ENCODE measurements around the gene CSPG4. TPM values are rescaled to one million over a fixed set of nuclear protein-coding genes. Genes with fewer than 3 reads are reported as not detected.

CSPG4 gene
- polyA plus RNA-seq, 1 donor (not counting 4 experiments of a cell fraction or from before 2014, with no cell fraction given), result 0.67 TPM

- dilution Hi-C loops (cut with MboI; ENCODE audit: extremely low pct_ligation_motif_present, low sequenced_read_pairs), result no loop called here
- no peak overlapping the region for H3K27ac ChIP-seq (ENCODE audit: control insufficient read depth, insufficient read depth, low read length)
- no peaks in the 10 kb centered on the region for H3K9me3 ChIP-seq (ENCODE audit: control insufficient read depth, low read depth, low read length)
Observed at GRCh38 chr15:75675579-75676404, 36.9 kb downstream of the CSPG4 start.

GRCh38 chr15:75674366-75674765, 38.3 kb downstream of the CSPG4 start:
- Histone ChIP-seq H3K79me2 (ENCODE audit: control insufficient read depth, insufficient read depth, low read length) (no peaks in the 10 kb centered on the region), H3K4me3 (ENCODE audit: control insufficient read depth in 2 of 3, extremely low read depth in 1 of 3, insufficient read depth in 2 of 3, low read depth in 1 of 3, low read length in 3 of 3) (no peak overlapping the region), H3K9me1 (ENCODE audit: control insufficient read depth, extremely low read depth, insufficient read depth, low read length) (no peaks in the 10 kb centered on the region), H3K9ac (ENCODE audit: control insufficient read depth, extremely low read depth, insufficient read depth, low read length) (no peak overlapping the region), H3K9me3 (ENCODE audit: control insufficient read depth, low read depth, low read length) (no peaks in the 10 kb centered on the region), H4K20me1 (ENCODE audit: control insufficient read depth, extremely low read depth, insufficient read depth, low read length) (no peaks in the 10 kb centered on the region), H3K4me2 (ENCODE audit: control insufficient read depth, extremely low read depth, insufficient read depth, low read depth, low read length) (no peak overlapping the region), H3K4me1 (ENCODE audit: control insufficient read depth, extremely low read depth, insufficient read depth, low read length) (peaks cover 39% of the 10 kb centered on the region), H3K27me3 (ENCODE audit: control insufficient read depth, extremely low read depth, insufficient read depth, low read length) (no peaks in the 10 kb centered on the region), H3K27ac (ENCODE audit: control insufficient read depth, insufficient read depth, low read length) (no peak overlapping the region), H2AFZ (ENCODE audit: control insufficient read depth, low read length) (no peak overlapping the region), H3K36me3 (ENCODE audit: control insufficient read depth in 2 of 2, extremely low read depth in 1 of 2, insufficient read depth in 2 of 2, low read length in 2 of 2) (no peaks in the 10 kb centered on the region)
- dilution Hi-C loops (cut with MboI; ENCODE audit: extremely low pct_ligation_motif_present, low sequenced_read_pairs), result no loop called here
- no peak for TF ChIP-seq EZH2 (IDR thresholded peaks at IDR 0.05; ENCODE audit: low read length)
- no peak for DNase-seq (ENCODE audit: low read depth, low spot score)
- FAIRE-seq, result no peak

More at GRCh38 chr15:75675579-75676404, 36.9 kb downstream of the CSPG4 start:
- no peak overlapping the region for H2AFZ ChIP-seq (ENCODE audit: control insufficient read depth, low read length)
- no peaks in the 10 kb centered on the region for H3K36me3 ChIP-seq (ENCODE audit: control insufficient read depth in 2 of 2, extremely low read depth in 1 of 2, insufficient read depth in 2 of 2, low read length in 2 of 2)
- no peak overlapping the region for H3K4me3 ChIP-seq (ENCODE audit: control insufficient read depth in 2 of 3, extremely low read depth in 1 of 3, insufficient read depth in 2 of 3, low read depth in 1 of 3, low read length in 3 of 3)
- no peaks in the 10 kb centered on the region for H3K9me1 ChIP-seq (ENCODE audit: control insufficient read depth, extremely low read depth, insufficient read depth, low read length)
- H4K20me1 ChIP-seq (ENCODE audit: control insufficient read depth, extremely low read depth, insufficient read depth, low read length), result no peaks in the 10 kb centered on the region
- no peaks in the 10 kb centered on the region for H3K79me2 ChIP-seq (ENCODE audit: control insufficient read depth, insufficient read depth, low read length)
- TF ChIP-seq CTCF (optimal IDR thresholded peaks at IDR 0.05 in 1 of 3, IDR thresholded peaks at IDR 0.05 in 1 of 3, conservative IDR thresholded peaks at IDR 0.05 in 1 of 3; ENCODE audit: extremely low read depth in 1 of 3, insufficient read depth in 2 of 3, low read length in 3 of 3) (no peak), EZH2 (IDR thresholded peaks at IDR 0.05; ENCODE audit: low read length) (no peak)
- FAIRE-seq (no peak), DNase-seq (ENCODE audit: low read depth, low spot score) (no peak)
- H3K9ac ChIP-seq (ENCODE audit: control insufficient read depth, extremely low read depth, insufficient read depth, low read length), result no peak overlapping the region
- no peak overlapping the region for H3K4me2 ChIP-seq (ENCODE audit: control insufficient read depth, extremely low read depth, insufficient read depth, low read depth, low read length)
- H3K27me3 ChIP-seq (ENCODE audit: control insufficient read depth, extremely low read depth, insufficient read depth, low read length), result no peaks in the 10 kb centered on the region
- peaks cover 31% of the 10 kb centered on the region for H3K4me1 ChIP-seq (ENCODE audit: control insufficient read depth, extremely low read depth, insufficient read depth, low read length)
